GM08714 (cell line): ENCODE measurements around the gene MEF2A.
"Not testable (repeated sequence)": the region's sequence is repeated elsewhere in the genome, so short reads cannot be mapped to it uniquely, and the experiment has no call there.

ENCODE experiments used
- H3K4me3 ChIP-seq: fragments of 200-500 bp; sonication (Bioruptor generic); 2 replicates; pipeline ENCODE4 v1.5.1; 2014; ENCODE audit warnings: mild to moderate bottlenecking, low read length, inconsistent platforms
- ZNF274 ChIP-seq: IDR thresholded peaks from 2 replicates; pipeline ENCODE4 v1.6.1; 2012; ENCODE audit warnings: mild to moderate bottlenecking, low read depth, low read length

The MEF2A gene

GRCh38 chr15:99632521-99632920 is 66.7 kb downstream of the MEF2A start:
- no peak for TF ChIP-seq ZNF274

DNA sequence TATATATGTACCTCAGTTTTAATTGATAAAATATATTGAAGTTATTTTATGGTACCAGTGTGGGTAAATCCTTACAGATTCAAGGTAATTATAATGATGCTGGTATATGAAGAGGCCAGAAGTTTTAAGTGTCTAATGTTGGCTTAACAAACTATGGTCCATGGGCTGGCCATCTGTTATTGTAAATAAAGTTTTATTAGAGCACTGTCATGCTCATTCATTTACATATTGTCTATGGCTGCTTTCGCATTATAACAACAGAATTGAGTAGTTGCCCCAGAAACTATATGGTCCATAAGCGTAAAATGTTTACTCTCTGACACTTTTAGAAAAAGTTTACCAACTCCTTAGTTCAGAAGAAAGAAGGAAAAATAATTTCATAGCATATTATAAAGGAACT is 67.9 kb downstream of the MEF2A start:
- no peak overlapping the region for H3K4me3 ChIP-seq
- no peak for TF ChIP-seq ZNF274

More at GRCh38 chr15:99632521-99632920, 66.7 kb downstream of the MEF2A start:
- no peak overlapping the region for H3K4me3 ChIP-seq

DNA sequence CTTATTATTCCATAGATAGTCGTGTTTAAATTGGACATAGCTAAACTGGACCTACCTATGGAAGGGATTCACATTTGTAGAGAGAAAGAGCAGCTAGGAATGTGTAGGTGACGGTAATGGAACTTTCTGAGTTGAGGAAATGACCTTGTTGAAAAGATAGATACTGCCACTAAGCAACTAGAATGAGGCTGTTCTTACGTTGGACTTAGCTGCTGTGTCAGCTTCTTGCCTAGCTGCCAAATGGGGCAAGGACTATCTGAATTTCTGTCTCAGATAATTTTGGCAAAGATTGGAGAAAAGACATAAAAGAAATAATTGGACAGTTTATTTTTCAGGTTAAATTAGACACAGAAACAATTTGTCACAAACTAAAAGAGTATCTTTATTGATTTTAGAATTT is 68.8 kb downstream of the MEF2A start:
- no peak for TF ChIP-seq ZNF274
- no peak overlapping the region for H3K4me3 ChIP-seq

GRCh38 chr15:99635145-99635544 is 69.4 kb downstream of the MEF2A start:
- H3K4me3 ChIP-seq = no peak overlapping the region

GRCh38 chr15:99635794-99636193 is 70.0 kb downstream of the MEF2A start:
- H3K4me3 ChIP-seq = no peak overlapping the region
- TF ChIP-seq ZNF274 = no peak

More at GRCh38 chr15:99635145-99635544, 69.4 kb downstream of the MEF2A start:
- no peak for TF ChIP-seq ZNF274

DNA sequence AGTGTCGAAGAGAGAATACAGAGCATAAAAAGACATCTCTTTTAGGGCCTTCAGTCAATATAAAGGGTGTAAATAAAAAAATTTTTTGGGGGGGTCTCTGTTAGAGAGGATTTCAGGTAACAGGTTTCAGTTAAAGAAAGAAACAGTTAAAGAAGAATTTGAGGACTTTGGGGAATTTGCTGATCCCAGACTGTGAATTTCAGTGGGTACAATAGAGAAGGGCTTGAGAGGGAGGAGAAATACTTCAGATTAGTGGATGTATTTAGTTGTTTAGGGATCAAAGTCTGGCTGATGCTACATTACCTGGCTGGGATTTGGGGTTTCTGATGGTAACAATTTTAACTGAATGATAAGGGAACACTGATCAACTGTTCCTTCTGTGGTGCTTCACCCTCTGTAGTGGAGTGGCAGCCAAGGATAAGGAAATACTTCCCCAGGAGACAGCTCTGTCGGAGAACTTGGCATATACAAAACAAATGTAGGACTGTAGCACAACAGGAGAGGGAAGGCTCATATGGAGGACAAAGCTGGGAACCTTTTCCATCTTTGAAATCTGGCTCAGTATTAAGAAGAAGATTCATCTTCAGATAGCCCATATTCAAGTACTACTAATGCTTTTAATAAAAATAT is 79.2 kb downstream of the MEF2A start:
- TF ChIP-seq ZNF274 = no peak
- H3K4me3 ChIP-seq = no peak overlapping the region

DNA sequence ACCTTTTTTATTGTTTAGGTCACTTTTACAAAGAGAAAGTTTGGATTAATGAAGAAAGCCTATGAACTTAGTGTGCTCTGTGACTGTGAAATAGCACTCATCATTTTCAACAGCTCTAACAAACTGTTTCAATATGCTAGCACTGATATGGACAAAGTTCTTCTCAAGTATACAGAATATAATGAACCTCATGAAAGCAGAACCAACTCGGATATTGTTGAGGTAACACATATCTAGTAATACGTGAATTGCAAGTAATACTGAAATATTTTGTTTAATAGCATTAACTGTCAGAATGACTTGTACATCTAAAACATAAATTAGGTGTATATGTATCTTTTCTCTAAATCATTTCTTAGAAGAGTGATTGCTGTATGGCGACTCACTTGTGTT is 79.8 kb downstream of the MEF2A start:
- no peak overlapping the region for H3K4me3 ChIP-seq
- no peak for TF ChIP-seq ZNF274

DNA sequence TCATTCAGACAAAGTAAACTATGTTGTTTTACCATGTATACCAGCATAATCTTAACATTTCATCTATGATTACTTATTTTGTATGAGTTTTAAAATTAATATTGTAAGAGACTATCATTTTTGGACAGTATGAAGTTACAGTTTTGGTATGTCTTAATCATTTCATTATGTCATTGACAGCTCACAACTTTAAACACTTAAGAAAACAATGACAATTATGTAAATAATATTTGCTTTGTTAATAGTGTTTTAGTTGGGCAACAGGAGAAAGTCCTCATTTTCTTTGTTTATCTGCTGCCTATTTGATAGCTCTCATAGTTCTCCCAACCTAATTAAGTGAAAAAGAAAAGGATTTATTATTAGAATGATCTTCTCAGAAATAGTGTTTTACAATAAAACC is 80.2 kb downstream of the MEF2A start:
- no peak for TF ChIP-seq ZNF274
- no peak overlapping the region for H3K4me3 ChIP-seq

- H3K4me3 ChIP-seq = no peak overlapping the region
- no peak for TF ChIP-seq ZNF274
These were observed 85.4 kb downstream of the MEF2A start for GRCh38 chr15:99651023-99651807.

- no peak for TF ChIP-seq ZNF274
- no peak overlapping the region for H3K4me3 ChIP-seq
These were observed 90.4 kb downstream of the MEF2A start for GRCh38 chr15:99656205-99656604.

- no peak for TF ChIP-seq ZNF274
- no peak overlapping the region for H3K4me3 ChIP-seq
These were observed 92.2 kb downstream of the MEF2A start for GRCh38 chr15:99657996-99658395.

DNA sequence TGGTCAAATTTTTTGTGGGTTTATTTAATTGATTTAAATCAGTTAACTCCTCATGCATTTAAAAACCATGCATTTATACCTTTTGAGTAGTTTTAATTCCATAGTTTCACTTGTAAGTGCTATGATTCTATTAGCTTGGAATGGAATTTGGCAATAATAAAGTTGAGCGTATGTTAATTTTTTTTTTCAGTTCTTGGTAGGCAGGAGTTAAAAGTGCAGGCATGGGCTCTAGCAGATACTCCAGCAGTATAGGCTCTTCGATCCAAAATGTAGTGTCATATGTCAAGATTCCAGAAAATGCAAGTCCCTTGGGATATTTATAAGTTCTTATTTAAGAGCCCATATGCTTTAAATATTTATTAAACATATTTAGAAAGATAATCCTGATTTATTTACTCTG is 97.1 kb downstream of the MEF2A start:
- TF ChIP-seq ZNF274 = no peak

GRCh38 chr15:99666073-99666472 is 100.3 kb downstream of the MEF2A start:
- not testable (repeated sequence) for H3K4me3 ChIP-seq

More for the DNA sequence above, 97.1 kb downstream of the MEF2A start:
- H3K4me3 ChIP-seq = no peak overlapping the region

DNA sequence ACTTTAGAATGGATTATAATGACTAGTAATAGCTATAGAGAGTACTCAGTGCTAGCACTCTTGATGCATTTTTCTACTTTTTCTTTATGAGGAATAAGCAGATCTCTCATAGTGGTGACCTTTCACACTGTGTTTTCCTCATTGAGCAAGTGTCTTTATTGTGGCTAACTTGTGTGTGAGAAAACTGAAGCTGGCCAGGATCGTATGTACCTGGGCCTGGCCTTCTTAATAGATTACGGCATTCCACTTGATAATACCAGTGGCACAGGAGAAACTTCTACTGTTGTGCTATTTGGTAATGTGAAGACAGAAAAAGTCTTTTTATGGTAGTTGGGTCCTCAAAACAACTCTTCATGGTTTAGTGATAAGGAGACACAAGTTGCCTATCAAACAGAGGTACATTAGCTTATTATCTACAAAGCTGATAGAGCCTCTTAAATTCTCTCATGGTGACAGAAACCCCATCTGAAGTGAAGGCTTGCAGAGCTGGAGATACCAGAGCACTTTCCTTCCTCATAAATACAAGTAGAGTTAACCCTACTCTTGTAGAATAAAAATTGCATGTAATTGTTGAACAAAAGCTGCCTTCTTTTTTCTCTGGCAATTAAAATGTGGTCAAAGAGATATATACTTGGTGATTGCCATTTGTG is 102.9 kb downstream of the MEF2A start:
- no peak for TF ChIP-seq ZNF274
- no peak overlapping the region for H3K4me3 ChIP-seq

DNA sequence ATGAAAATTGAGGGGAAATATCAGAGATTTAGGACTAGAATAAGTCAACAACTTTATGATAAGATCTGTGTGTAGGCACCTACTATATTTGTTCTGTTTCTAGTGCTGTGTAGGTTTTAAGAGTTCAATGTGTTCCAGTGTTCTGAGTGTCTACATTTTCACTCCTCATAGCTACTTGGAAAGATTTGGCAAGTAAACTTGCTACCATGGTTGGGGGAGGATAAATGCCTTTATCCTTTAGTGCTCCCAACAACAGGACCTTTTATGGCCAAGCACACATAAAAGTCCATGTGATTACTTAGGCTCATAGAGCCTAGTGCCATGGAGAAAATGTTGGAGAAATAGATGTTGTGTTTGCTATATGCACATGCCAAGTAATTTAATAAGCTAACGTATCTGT is 103.5 kb downstream of the MEF2A start:
- H3K4me3 ChIP-seq = no peak overlapping the region
- no peak for TF ChIP-seq ZNF274
